ENCODE measurements around the gene PKM.

Gene PKM

GRCh38 chr15:72231833-72232478, 966 bp upstream of the PKM start:
- Histone ChIP-seq H3K4me3 (ENCODE audit: low read length) (peak overlapping the region; percentile 75), H3K9me3 (ENCODE audit: insufficient read depth, low read depth, low read length) (no peaks in the 10 kb centered on the region), H3K27ac (ENCODE audit: low read length) (no peak overlapping the region), H3K9ac (ENCODE audit: low read depth, low read length) (peak overlapping the region; percentile 74), H3K27me3 (ENCODE audit: insufficient read depth, low read length) (peaks cover 64% of the 10 kb centered on the region), H3K36me3 (ENCODE audit: insufficient read depth, low read depth, low read length) (0 out of 2 replicates have a peak, but pooled peaks cover 4% of the 10 kb centered on the region), H3K4me1 (ENCODE audit: insufficient read depth, low read length) (peaks cover 24% of the 10 kb centered on the region)

- H3K27me3 ChIP-seq (ENCODE audit: insufficient read depth, low read length) = peaks cover 50% of the 10 kb centered on the region
- peak overlapping the region; percentile 59 for H3K27ac ChIP-seq (ENCODE audit: low read length)
- H3K36me3 ChIP-seq (ENCODE audit: insufficient read depth, low read depth, low read length) = 0 out of 2 replicates have a peak, but pooled peaks cover 8% of the 10 kb centered on the region
- no peaks in the 10 kb centered on the region for H3K9me3 ChIP-seq (ENCODE audit: insufficient read depth, low read depth, low read length)
- peak overlapping the region; percentile 95 for H3K9ac ChIP-seq (ENCODE audit: low read depth, low read length)
- peak overlapping the region; percentile 98 for H3K4me3 ChIP-seq (ENCODE audit: low read length)
- H3K4me1 ChIP-seq (ENCODE audit: insufficient read depth, low read length) = peaks cover 30% of the 10 kb centered on the region
Measured at GRCh38 chr15:72230197-72231065, 559 bp downstream of the PKM start.

DNA sequence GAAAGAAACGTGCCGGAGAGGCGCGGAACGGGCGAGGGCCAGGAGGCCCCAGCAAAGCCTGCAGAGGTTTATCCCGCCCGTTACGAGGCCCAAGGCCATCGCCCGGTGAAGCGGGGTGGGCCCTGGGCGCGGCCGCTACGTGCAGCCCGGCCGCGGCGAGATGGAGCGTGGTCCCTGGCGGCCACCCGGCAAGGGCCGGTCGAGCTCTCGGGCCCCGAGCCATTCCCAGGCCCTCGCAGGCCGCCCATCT, 1.1 kb downstream of the PKM start:
- H3K27me3 ChIP-seq (ENCODE audit: insufficient read depth, low read length) = peaks cover 45% of the 10 kb centered on the region
- H3K9ac ChIP-seq (ENCODE audit: low read depth, low read length) = peak overlapping the region; percentile 95
- H3K27ac ChIP-seq (ENCODE audit: low read length) = no peak overlapping the region
- 0 out of 2 replicates have a peak, but pooled peaks cover 8% of the 10 kb centered on the region for H3K36me3 ChIP-seq (ENCODE audit: insufficient read depth, low read depth, low read length)
- H3K9me3 ChIP-seq (ENCODE audit: insufficient read depth, low read depth, low read length) = no peaks in the 10 kb centered on the region
- H3K4me3 ChIP-seq (ENCODE audit: low read length) = peak overlapping the region; percentile 98
- H3K4me1 ChIP-seq (ENCODE audit: insufficient read depth, low read length) = peaks cover 30% of the 10 kb centered on the region

DNA sequence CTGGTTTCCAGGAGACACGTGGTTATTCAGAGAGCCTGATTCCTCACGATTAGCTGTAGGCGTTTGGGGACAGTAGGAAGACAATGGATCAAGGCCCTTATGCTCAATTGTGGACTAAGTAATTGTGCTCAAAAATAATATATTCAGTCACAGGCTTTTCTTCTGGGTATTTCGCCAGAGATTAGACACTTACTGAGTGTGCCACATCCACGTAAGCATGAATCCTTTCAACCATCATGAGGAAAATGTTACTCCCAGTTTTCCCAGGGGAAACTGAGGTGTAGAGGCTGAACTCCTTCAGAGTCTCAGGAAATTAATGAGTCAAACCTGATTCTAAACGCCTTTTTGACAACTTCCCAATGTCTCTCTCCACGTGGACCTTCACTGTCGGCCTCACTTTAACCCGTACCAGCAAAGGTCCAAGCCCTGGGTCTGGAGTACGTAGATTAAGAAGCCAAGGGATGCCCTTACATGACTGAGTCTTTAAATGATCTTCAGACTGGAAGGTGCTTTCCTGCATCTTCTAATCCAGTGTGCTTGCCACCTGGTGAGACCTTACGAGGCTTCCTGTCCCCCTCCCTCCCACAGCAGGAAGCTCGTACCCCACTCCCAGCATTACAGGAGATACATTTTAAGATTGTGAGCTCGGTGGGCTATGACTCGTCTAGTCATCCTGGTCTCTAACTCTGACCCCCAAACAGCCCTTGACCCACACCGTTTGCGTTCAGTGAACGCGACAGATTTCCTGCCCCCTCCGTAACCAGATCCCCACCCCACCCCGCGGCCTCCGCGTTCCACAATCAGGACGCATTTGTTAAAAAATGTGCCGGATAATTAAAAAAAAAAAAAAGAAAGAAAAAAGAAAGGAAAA, 1.7 kb downstream of the PKM start:
- Histone ChIP-seq H3K27me3 (ENCODE audit: insufficient read depth, low read length) (peaks cover 39% of the 10 kb centered on the region), H3K4me3 (ENCODE audit: low read length) (peak overlapping the region; percentile 98), H3K36me3 (ENCODE audit: insufficient read depth, low read depth, low read length) (peaks cover 12% of the 10 kb centered on the region; the same call in 1 of the 2 replicates), H3K9me3 (ENCODE audit: insufficient read depth, low read depth, low read length) (no peaks in the 10 kb centered on the region), H3K4me1 (ENCODE audit: insufficient read depth, low read length) (peaks cover 30% of the 10 kb centered on the region), H3K27ac (ENCODE audit: low read length) (no peak overlapping the region), H3K9ac (ENCODE audit: low read depth, low read length) (peak overlapping the region; percentile 95)

- Histone ChIP-seq H3K27me3 (ENCODE audit: insufficient read depth, low read length) (peaks cover 24% of the 10 kb centered on the region), H3K9ac (ENCODE audit: low read depth, low read length) (no peak overlapping the region), H3K9me3 (ENCODE audit: insufficient read depth, low read depth, low read length) (no peaks in the 10 kb centered on the region), H3K36me3 (ENCODE audit: insufficient read depth, low read depth, low read length) (peaks cover 27% of the 10 kb centered on the region; the same call in 1 of the 2 replicates), H3K27ac (ENCODE audit: low read length) (no peak overlapping the region), H3K4me1 (ENCODE audit: insufficient read depth, low read length) (peaks cover 30% of the 10 kb centered on the region), H3K4me3 (ENCODE audit: low read length) (peak overlapping the region; percentile 98; the same call in 1 of the 2 replicates)
Measured at GRCh38 chr15:72227720-72228119, 3.3 kb downstream of the PKM start.

DNA sequence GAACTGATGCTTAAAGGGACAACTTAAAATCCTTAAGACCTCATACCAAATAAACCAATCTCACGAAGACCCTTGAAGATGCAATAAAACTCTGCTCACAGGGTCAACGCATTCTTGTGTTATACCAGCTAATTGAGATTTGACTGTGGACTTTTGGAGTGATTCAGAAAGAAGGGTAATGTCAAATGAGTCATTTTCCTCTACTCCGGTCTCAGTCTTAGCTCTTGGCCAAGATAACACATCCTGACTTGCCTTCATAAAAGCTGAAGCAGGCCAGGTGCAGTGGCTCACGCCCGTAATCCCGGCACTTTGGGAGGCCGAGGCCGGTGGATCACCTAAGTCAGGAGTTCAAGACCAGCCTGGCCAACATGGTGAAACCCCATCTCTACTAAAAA, 3.8 kb downstream of the PKM start:
- H3K4me3 ChIP-seq (ENCODE audit: low read length) = no peak overlapping the region
- no peak overlapping the region for H3K27ac ChIP-seq (ENCODE audit: low read length)
- peaks cover 19% of the 10 kb centered on the region for H3K27me3 ChIP-seq (ENCODE audit: insufficient read depth, low read length)
- no peak overlapping the region for H3K9ac ChIP-seq (ENCODE audit: low read depth, low read length)
- no peaks in the 10 kb centered on the region for H3K9me3 ChIP-seq (ENCODE audit: insufficient read depth, low read depth, low read length)
- H3K4me1 ChIP-seq (ENCODE audit: insufficient read depth, low read length) = peaks cover 32% of the 10 kb centered on the region
- H3K36me3 ChIP-seq (ENCODE audit: insufficient read depth, low read depth, low read length) = peaks cover 27% of the 10 kb centered on the region; the same call in 1 of the 2 replicates

GRCh38 chr15:72223278-72223677, 7.7 kb downstream of the PKM start:
- no peaks in the 10 kb centered on the region; the same call in 1 of the 2 replicates for H3K27me3 ChIP-seq (ENCODE audit: insufficient read depth, low read length)
- no peak overlapping the region for H3K9ac ChIP-seq (ENCODE audit: low read depth, low read length)
- H3K27ac ChIP-seq (ENCODE audit: low read length) = no peak overlapping the region
- no peak overlapping the region for H3K4me3 ChIP-seq (ENCODE audit: low read length)
- H3K36me3 ChIP-seq (ENCODE audit: insufficient read depth, low read depth, low read length) = peaks cover 59% of the 10 kb centered on the region
- H3K9me3 ChIP-seq (ENCODE audit: insufficient read depth, low read depth, low read length) = no peaks in the 10 kb centered on the region
- H3K4me1 ChIP-seq (ENCODE audit: insufficient read depth, low read length) = peaks cover 16% of the 10 kb centered on the region

- H3K27ac ChIP-seq (ENCODE audit: low read length) = no peak overlapping the region
Measured at GRCh38 chr15:72222393-72222792, 8.6 kb downstream of the PKM start.

DNA sequence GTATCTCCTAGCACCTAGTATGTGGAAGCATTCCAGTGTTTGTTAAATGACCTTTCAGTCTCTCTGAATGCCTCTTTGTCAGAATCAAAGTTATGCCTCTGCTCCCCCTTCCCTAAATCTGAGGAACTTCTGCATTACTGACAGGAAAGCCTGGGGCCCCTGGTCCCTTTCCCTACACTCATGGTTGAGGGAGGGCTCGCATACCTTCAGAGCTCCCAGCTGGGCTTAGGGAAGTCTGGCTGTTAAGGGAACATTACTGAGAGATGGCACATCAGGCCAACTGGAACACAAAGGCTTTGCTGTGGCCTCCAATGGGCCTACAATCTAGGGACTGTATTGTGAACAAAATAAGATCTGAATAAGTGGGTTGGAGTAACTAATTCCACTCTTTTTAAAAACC, 10.3 kb downstream of the PKM start:
- H3K9ac ChIP-seq (ENCODE audit: low read depth, low read length) = no peak overlapping the region
- no peaks in the 10 kb centered on the region for H3K9me3 ChIP-seq (ENCODE audit: insufficient read depth, low read depth, low read length)
- H3K36me3 ChIP-seq (ENCODE audit: insufficient read depth, low read depth, low read length) = peaks cover 82% of the 10 kb centered on the region
- peaks cover 5% of the 10 kb centered on the region for H3K4me1 ChIP-seq (ENCODE audit: insufficient read depth, low read length)
- H3K27me3 ChIP-seq (ENCODE audit: insufficient read depth, low read length) = no peaks in the 10 kb centered on the region
- H3K27ac ChIP-seq (ENCODE audit: low read length) = no peak overlapping the region
- no peak overlapping the region for H3K4me3 ChIP-seq (ENCODE audit: low read length)

More at GRCh38 chr15:72222393-72222792, 8.6 kb downstream of the PKM start:
- H3K36me3 ChIP-seq (ENCODE audit: insufficient read depth, low read depth, low read length) = peaks cover 67% of the 10 kb centered on the region
- H3K27me3 ChIP-seq (ENCODE audit: insufficient read depth, low read length) = no peaks in the 10 kb centered on the region
- H3K9me3 ChIP-seq (ENCODE audit: insufficient read depth, low read depth, low read length) = no peaks in the 10 kb centered on the region
- no peak overlapping the region for H3K9ac ChIP-seq (ENCODE audit: low read depth, low read length)
- peaks cover 14% of the 10 kb centered on the region for H3K4me1 ChIP-seq (ENCODE audit: insufficient read depth, low read length)
- no peak overlapping the region for H3K4me3 ChIP-seq (ENCODE audit: low read length)

DNA sequence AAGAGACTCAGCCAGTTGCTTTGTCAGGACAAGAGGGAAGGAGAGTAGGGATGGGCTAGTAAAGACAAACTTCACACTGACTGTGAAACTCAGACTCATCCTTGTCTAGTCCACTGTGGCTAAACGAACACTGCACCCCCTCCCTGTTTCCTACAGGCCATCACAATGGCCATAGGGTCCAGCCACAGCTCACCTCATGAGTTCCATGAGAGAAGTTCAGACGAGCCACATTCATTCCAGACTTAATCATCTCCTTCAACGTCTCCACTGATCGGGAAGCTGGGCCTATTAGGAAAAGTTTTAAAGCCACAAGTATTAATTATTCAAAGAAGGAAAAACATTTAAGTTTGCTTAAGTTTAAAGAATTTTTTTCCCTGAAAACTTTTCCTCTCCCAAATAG, 13.8 kb downstream of the PKM start:
- H3K27me3 ChIP-seq (ENCODE audit: insufficient read depth, low read length) = no peaks in the 10 kb centered on the region
- H3K27ac ChIP-seq (ENCODE audit: low read length) = no peak overlapping the region
- H3K9ac ChIP-seq (ENCODE audit: low read depth, low read length) = no peak overlapping the region; the same call in 1 of the 2 replicates
- H3K4me3 ChIP-seq (ENCODE audit: low read length) = no peak overlapping the region
- 0 out of 2 replicates have a peak, but pooled peaks cover under 1% of the 10 kb centered on the region for H3K4me1 ChIP-seq (ENCODE audit: insufficient read depth, low read length)
- peaks cover 96% of the 10 kb centered on the region for H3K36me3 ChIP-seq (ENCODE audit: insufficient read depth, low read depth, low read length)
- no peaks in the 10 kb centered on the region for H3K9me3 ChIP-seq (ENCODE audit: insufficient read depth, low read depth, low read length)

GRCh38 chr15:72216079-72216478, 14.9 kb downstream of the PKM start:
- no peak overlapping the region for H3K4me3 ChIP-seq (ENCODE audit: low read length)
- no peaks in the 10 kb centered on the region for H3K27me3 ChIP-seq (ENCODE audit: insufficient read depth, low read length)
- H3K9me3 ChIP-seq (ENCODE audit: insufficient read depth, low read depth, low read length) = no peaks in the 10 kb centered on the region
- H3K4me1 ChIP-seq (ENCODE audit: insufficient read depth, low read length) = no peaks in the 10 kb centered on the region
- no peak overlapping the region for H3K9ac ChIP-seq (ENCODE audit: low read depth, low read length)
- H3K36me3 ChIP-seq (ENCODE audit: insufficient read depth, low read depth, low read length) = peaks cover 100% of the 10 kb centered on the region
- no peak overlapping the region for H3K27ac ChIP-seq (ENCODE audit: low read length)

Measured in iPS-20b (cell line).